ENCODE data around the gene SMAD7.

DNA sequence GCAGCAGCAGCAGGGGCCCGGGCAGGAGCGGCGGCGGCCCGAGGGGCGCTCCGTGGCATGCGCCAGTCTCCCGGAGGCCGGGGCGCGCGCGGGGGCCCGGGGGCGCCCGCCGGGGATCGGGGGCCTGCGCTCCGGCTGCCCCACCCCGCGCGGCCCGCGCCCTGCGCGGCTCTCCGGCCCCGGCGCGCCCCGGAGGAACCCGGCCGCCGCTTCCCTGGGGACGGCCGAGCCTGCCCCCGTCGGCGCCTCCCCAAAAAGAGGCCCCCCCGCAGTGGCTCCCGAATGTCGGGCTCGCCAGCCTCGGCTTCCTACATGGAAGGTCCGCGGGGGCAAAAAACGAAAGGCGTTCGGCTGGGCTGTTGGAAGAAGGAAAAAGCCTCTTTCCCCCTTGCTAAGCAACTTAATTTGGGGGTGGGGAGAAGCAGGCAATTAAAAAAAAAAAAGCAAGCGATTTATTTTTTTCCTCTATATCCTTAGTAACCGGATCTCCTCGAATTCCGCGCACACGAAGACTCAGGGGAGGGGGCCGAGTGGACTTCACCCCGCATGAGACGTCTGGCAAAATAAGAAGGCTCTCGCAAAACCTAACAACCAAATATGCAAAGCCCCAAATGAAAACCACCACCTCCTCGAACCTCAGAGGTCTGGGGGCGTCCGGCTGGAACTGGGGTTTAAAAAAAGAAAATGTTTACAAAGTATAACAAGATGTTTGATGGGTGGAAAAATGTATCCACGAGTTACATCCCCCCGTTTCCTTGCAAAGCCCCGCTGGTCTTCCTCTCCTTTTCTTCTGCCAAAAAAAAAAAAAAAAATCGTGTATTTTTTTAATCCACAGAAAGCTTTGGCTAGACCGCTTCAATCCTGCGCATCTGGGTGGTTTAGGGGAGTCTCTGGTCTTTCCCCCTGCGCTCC is at the start of gene SMAD7:
- TF ChIP-seq POLR2A (IDR thresholded peaks at IDR 0.05) (no peak), POLR2AphosphoS5 (IDR thresholded peaks at IDR 0.05) (no peak)
- TF ChIP-seq, protein P1, sequence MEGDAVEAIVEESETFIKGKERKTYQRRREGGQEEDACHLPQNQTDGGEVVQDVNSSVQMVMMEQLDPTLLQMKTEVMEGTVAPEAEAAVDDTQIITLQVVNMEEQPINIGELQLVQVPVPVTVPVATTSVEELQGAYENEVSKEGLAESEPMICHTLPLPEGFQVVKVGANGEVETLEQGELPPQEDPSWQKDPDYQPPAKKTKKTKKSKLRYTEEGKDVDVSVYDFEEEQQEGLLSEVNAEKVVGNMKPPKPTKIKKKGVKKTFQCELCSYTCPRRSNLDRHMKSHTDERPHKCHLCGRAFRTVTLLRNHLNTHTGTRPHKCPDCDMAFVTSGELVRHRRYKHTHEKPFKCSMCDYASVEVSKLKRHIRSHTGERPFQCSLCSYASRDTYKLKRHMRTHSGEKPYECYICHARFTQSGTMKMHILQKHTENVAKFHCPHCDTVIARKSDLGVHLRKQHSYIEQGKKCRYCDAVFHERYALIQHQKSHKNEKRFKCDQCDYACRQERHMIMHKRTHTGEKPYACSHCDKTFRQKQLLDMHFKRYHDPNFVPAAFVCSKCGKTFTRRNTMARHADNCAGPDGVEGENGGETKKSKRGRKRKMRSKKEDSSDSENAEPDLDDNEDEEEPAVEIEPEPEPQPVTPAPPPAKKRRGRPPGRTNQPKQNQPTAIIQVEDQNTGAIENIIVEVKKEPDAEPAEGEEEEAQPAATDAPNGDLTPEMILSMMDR (IDR thresholded peaks at IDR 0.05) = no peak
